PC-3 (cell line): ENCODE results near the gene SRGAP1. TPM values are rescaled to one million over a fixed set of nuclear protein-coding genes. Genes with fewer than 3 reads are reported as not detected.

Source experiments
- ATAC-seq: fragments of 200-7000 bp; cut with Tn5 transposase; 2 replicates; pipeline ENCODE4 v1.9.1; 2020; ENCODE audit warnings: mild to moderate bottlenecking, moderate library complexity
- BruUV-seq: library from RNA; stranded (reverse); fragments of 400-500 nt; replicated peaks from 2 replicates; lab custom pipeline; 2021; lab: Mats Ljungman, UMichigan
- CTCF ChIA-PET: fragments of 300-600 bp; sonication (Branson Sonifier 250); formaldehyde crosslinking; loops from one replicate; lab custom pipeline; 2022; ENCODE audit warnings: antibody characterized with exemption; lab: Charles Lee
- POLR2A ChIA-PET: fragments of 300-600 bp; sonication (Branson Sonifier 250); formaldehyde crosslinking; loops from one replicate; lab custom pipeline; 2022; ENCODE audit warnings: antibody characterized with exemption; ENCODE audit not compliant: unreplicated experiment; lab: Charles Lee
- DNase-seq: peaks from one replicate; pipeline ENCODE4 v3.0.0-alpha.2; 2015
- H2AFZ ChIP-seq: fragments of 300-600 bp; sonication (generic); 2 replicates; pipeline ENCODE4 v1.6.0; 2016; ENCODE audit warnings: antibody characterized with exemption, low read length
- H3F3A ChIP-seq: fragments of 300-600 bp; sonication (generic); one replicate; pipeline ENCODE4 v1.6.0; 2017; ENCODE audit warnings: antibody characterized with exemption, low read length, control low read depth, mild to moderate bottlenecking; ENCODE audit not compliant: unreplicated experiment
- H3K27ac ChIP-seq: fragments of 300-600 bp; sonication (generic); 2 replicates; pipeline ENCODE4 v1.5.1; 2016; ENCODE audit warnings: mild to moderate bottlenecking, low read length
- H3K27me3 ChIP-seq: fragments of 300-600 bp; sonication (generic); 2 replicates; pipeline ENCODE4 v1.6.1; 2016; ENCODE audit warnings: low read length, mixed read lengths
- H3K36me3 ChIP-seq: fragments of 300-600 bp; sonication (generic); 2 replicates; pipeline ENCODE4 v1.6.1; 2016; ENCODE audit warnings: low read depth, mixed run types, low read length, mixed read lengths
- H3K4me1 ChIP-seq: fragments of 300-600 bp; sonication (generic); 2 replicates; pipeline ENCODE4 v1.5.1; 2016; ENCODE audit warnings: low read length; ENCODE audit not compliant: insufficient read depth
- H3K4me2 ChIP-seq: fragments of 300-600 bp; sonication (generic); 2 replicates; pipeline ENCODE4 v1.6.0; 2016; ENCODE audit warnings: low read length
- H3K4me3 ChIP-seq: fragments of 300-600 bp; sonication (generic); 2 replicates; pipeline ENCODE4 v1.5.1; 2016; ENCODE audit warnings: mild to moderate bottlenecking, low read length, mixed read lengths
- H3K79me2 ChIP-seq: fragments of 300-600 bp; sonication (generic); 2 replicates; pipeline ENCODE4 v1.6.1; 2017; ENCODE audit warnings: low read length, mixed read lengths
- H3K9ac ChIP-seq: fragments of 300-600 bp; sonication (generic); 2 replicates; pipeline ENCODE4 v1.6.0; 2016; ENCODE audit warnings: mild to moderate bottlenecking, low read length
- H3K9me2 ChIP-seq: fragments of 300-600 bp; sonication (generic); replicated peaks from 2 replicates; pipeline ENCODE4 v1.6.1; 2016; ENCODE audit warnings: mixed run types, low read length, mixed read lengths
- H3K9me3 ChIP-seq: fragments of 300-600 bp; sonication (generic); 2 replicates; pipeline ENCODE4 v1.6.1; 2016; ENCODE audit warnings: low read length, mixed read lengths
- H4K20me1 ChIP-seq: fragments of 300-600 bp; sonication (generic); 2 replicates; pipeline ENCODE4 v1.6.1; 2016; ENCODE audit warnings: low read length, mixed read lengths
- CTCF ChIP-seq: fragments of 300-600 bp; sonication (generic); conservative IDR thresholded peaks from 2 replicates; pipeline ENCODE4 v1.5.1; 2017; ENCODE audit warnings: antibody characterized with exemption, low read depth, mild to moderate bottlenecking, low read length
- EZH2 ChIP-seq: fragments of 300-600 bp; sonication (generic); IDR thresholded peaks from one replicate; pipeline ENCODE4 v1.6.1; 2017; ENCODE audit warnings: antibody characterized with exemption, mild to moderate bottlenecking, low read length; ENCODE audit not compliant: unreplicated experiment
- EZH2phosphoT487 ChIP-seq: fragments of 300-600 bp; sonication (generic); IDR thresholded peaks from 2 replicates; pipeline ENCODE4 v1.6.1; 2018; ENCODE audit warnings: mild to moderate bottlenecking, antibody characterized with exemption, low read length, borderline replicate concordance
- intact Hi-C: fragments of 100-400 bp; cut with micrococcal nuclease; formaldehyde crosslinking; loops from 2 replicates; pipeline ENCODE4 v1.9.0; 2023
- total RNA-seq: library from RNA; depleted of rRNA; stranded (reverse); fragments of >200 nt; gene quantifications from 2 replicates; pipeline ENCODE4 v1.2.3, GENCODE V29; 2014

SRGAP1 gene
- total RNA-seq, 1 experiment from 2014 or later: 11.0 TPM

- Histone ChIP-seq H3K9me3 (no peaks in the 10 kb centered on the region), H3K9me2 (no peaks in the 10 kb centered on the region), H3F3A (peaks cover 18% of the 10 kb centered on the region), H3K36me3 (no peaks in the 10 kb centered on the region), H3K4me1 (peaks cover 64% of the 10 kb centered on the region), H3K9ac (peak overlapping the region; percentile 57; the same call in 1 of the 2 replicates), H4K20me1 (no peaks in the 10 kb centered on the region), H2AFZ (no peak overlapping the region), H3K27ac (peak overlapping the region; percentile 99), H3K4me2 (peak overlapping the region; percentile 26), H3K79me2 (peaks cover 81% of the 10 kb centered on the region), H3K27me3 (no peaks in the 10 kb centered on the region), H3K4me3 (no peak overlapping the region)
- POLR2A ChIA-PET: no interaction called here
- no TSS peak for BruUV-seq
- TF ChIP-seq CTCF (no peak), EZH2phosphoT487 (no peak), EZH2 (no peak)
- peak; percentile 31 for DNase-seq
- ATAC-seq: no peak
- CTCF ChIA-PET: no interaction called here
- intact Hi-C loops: loop anchor here (2.0 to 5.0 kb wide), 3 partner anchors 19 to 168 kb away; no protein-coding TSS in a partner anchor
Observed at GRCh38 chr12:63919756-63920155, 75.3 kb downstream of the SRGAP1 start.

- Histone ChIP-seq H4K20me1 (no peaks in the 10 kb centered on the region), H3F3A (peaks cover 18% of the 10 kb centered on the region), H3K27ac (peak overlapping the region; percentile 15), H3K36me3 (no peaks in the 10 kb centered on the region), H3K9ac (no peak overlapping the region), H2AFZ (no peak overlapping the region), H3K79me2 (peaks cover 81% of the 10 kb centered on the region), H3K9me2 (no peaks in the 10 kb centered on the region), H3K4me2 (no peak overlapping the region), H3K9me3 (no peaks in the 10 kb centered on the region), H3K4me3 (no peak overlapping the region), H3K4me1 (peaks cover 50% of the 10 kb centered on the region), H3K27me3 (no peaks in the 10 kb centered on the region)
- intact Hi-C loops: no loop called here
- ATAC-seq (no peak), DNase-seq (peak; percentile 48)
- no peak for TF ChIP-seq EZH2phosphoT487
- POLR2A ChIA-PET: interaction anchor here (0.5 kb wide), 1 partner anchor 486 kb away, joined by 3 read pairs; no protein-coding TSS in a partner anchor
- CTCF ChIA-PET: no interaction called here
- BruUV-seq: no TSS peak
Observed at GRCh38 chr12:63921157-63921556, 76.7 kb downstream of the SRGAP1 start.

GRCh38 chr12:63922474-63922873, 78.0 kb downstream of the SRGAP1 start:
- CTCF ChIA-PET: no interaction called here
- no peak overlapping the region for H3K27ac ChIP-seq
- POLR2A ChIA-PET: no interaction called here
- H3K4me3 ChIP-seq: no peak overlapping the region
- no peaks in the 10 kb centered on the region for H4K20me1 ChIP-seq
- H3K79me2 ChIP-seq: peaks cover 82% of the 10 kb centered on the region
- no peak for DNase-seq
- no peak overlapping the region for H2AFZ ChIP-seq
- TF ChIP-seq CTCF: no peak
- no peak for TF ChIP-seq EZH2
- TF ChIP-seq EZH2phosphoT487: no peak
- H3K9me2 ChIP-seq: no peaks in the 10 kb centered on the region
- no peak for ATAC-seq
- H3K4me1 ChIP-seq: peaks cover 37% of the 10 kb centered on the region
- no peaks in the 10 kb centered on the region for H3K27me3 ChIP-seq
- H3K9ac ChIP-seq: no peak overlapping the region
- BruUV-seq: no TSS peak
- intact Hi-C loops: no loop called here
- peaks cover 7% of the 10 kb centered on the region for H3F3A ChIP-seq
- H3K9me3 ChIP-seq: no peaks in the 10 kb centered on the region
- no peak overlapping the region for H3K4me2 ChIP-seq
- no peaks in the 10 kb centered on the region for H3K36me3 ChIP-seq
